Activated CD4-positive, alpha-beta T cell treated with anti-CD3 and anti-CD28 coated beads, Interleukin-2, amount 10 ng/mL, durations not matched to agents 24 days and 14 days (primary cell): ENCODE data around the gene TEX29. TPM values are rescaled to one million over a fixed set of nuclear protein-coding genes. Genes with fewer than 3 reads are reported as not detected.

Experiments used
- DNase-seq: peaks from one replicate; pipeline ENCODE4 v3.0.0; 2022
- H3K27ac Mint-ChIP-seq: one replicate; pipeline ENCODE4 v1.8.0; 2022; ENCODE audit warnings: mild to moderate bottlenecking, mixed read lengths
- H3K27me3 Mint-ChIP-seq: one replicate; pipeline ENCODE4 v1.8.0; 2022; ENCODE audit warnings: mixed read lengths
- H3K36me3 Mint-ChIP-seq: one replicate; pipeline ENCODE4 v1.8.0; 2022; ENCODE audit warnings: low read depth, mild to moderate bottlenecking, mixed read lengths
- H3K4me1 Mint-ChIP-seq: one replicate; pipeline ENCODE4 v1.8.0; 2021; ENCODE audit warnings: mixed read lengths
- H3K4me3 Mint-ChIP-seq: one replicate; pipeline ENCODE4 v1.8.0; 2022; ENCODE audit warnings: mild to moderate bottlenecking, moderate library complexity, mixed read lengths
- H3K9me3 Mint-ChIP-seq: one replicate; pipeline ENCODE4 v1.8.0; 2021; ENCODE audit warnings: mixed read lengths
- intact Hi-C: fragments of 100-400 bp; cut with micrococcal nuclease; formaldehyde crosslinking; loops from one replicate; pipeline ENCODE4 v1.15.1; 2023
- total RNA-seq: library from RNA; stranded (reverse); gene quantifications from 2 replicates; pipeline ENCODE4 v1.2.3, GENCODE V29; 2022

Gene TEX29
- total RNA-seq, 1 donor from 2014 or later: 0.51 TPM

DNA sequence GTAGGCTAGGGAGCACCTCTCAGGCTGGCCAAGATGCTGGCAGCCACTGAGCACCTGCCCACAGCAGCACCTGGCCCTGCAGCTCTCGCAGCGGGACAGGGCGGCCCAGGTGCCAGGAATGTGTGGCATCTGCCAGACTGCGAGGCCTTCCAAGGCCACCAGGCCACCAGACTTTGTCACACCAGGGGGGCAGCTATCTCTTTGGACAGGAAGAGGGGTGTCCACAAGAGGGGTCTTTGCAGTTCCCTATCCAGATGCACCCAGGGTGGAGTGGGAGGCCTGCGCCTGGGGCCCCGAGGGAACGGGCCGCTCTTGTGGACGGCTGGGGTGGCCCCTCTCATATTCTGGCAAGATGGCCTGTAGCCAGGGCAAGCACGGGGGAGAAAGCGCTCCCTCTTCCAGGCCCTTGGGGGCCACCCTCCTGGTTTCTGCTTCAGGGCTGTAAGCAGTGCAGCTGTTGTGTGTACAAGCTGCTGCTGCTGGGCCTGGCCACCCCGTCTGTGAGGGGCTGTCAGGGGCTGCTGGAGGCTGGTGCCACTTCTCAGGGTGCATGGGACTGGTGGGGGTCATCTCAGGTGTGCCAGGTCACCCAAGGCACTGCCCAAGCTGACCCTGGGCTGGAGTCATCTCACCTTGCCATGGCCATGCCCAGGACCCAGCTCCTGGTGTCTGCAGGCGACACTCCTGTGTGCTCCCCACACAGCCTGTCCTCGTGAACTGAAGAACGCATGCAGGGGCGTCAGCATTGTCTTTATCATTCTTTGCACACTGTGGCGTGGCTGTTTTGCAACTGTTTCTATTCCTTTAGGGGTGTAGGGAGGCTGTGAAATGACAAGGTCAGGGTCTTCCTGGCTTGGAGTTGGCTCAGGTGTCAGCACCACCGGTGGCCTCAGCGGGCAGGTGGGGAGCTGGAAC, 1.8 kb downstream of the TEX29 start:
- intact Hi-C loops: no loop called here
- Mint-ChIP-seq H3K36me3 (no peaks in the 10 kb centered on the region), H3K9me3 (no peaks in the 10 kb centered on the region), H3K4me3 (no peak overlapping the region), H3K4me1 (peaks cover 3% of the 10 kb centered on the region), H3K27ac (no peak overlapping the region), H3K27me3 (no peaks in the 10 kb centered on the region)
- no peak for DNase-seq

- no peak overlapping the region for H3K4me3 Mint-ChIP-seq
Measured at GRCh38 chr13:111322916-111323331, 2.5 kb downstream of the TEX29 start.

GRCh38 chr13:111323549-111323948, 3.1 kb downstream of the TEX29 start:
- DNase-seq: no peak
- no peaks in the 10 kb centered on the region for H3K27me3 Mint-ChIP-seq
- H3K4me1 Mint-ChIP-seq: peaks cover 3% of the 10 kb centered on the region
- peak overlapping the region; percentile 37 for H3K4me3 Mint-ChIP-seq
- intact Hi-C loops: no loop called here
- no peaks in the 10 kb centered on the region for H3K9me3 Mint-ChIP-seq
- no peaks in the 10 kb centered on the region for H3K36me3 Mint-ChIP-seq
- no peak overlapping the region for H3K27ac Mint-ChIP-seq

More at GRCh38 chr13:111322916-111323331, 2.5 kb downstream of the TEX29 start:
- intact Hi-C loops: no loop called here
- H3K4me1 Mint-ChIP-seq: peaks cover 3% of the 10 kb centered on the region
- no peak overlapping the region for H3K27ac Mint-ChIP-seq
- H3K27me3 Mint-ChIP-seq: no peaks in the 10 kb centered on the region
- no peaks in the 10 kb centered on the region for H3K36me3 Mint-ChIP-seq
- no peaks in the 10 kb centered on the region for H3K9me3 Mint-ChIP-seq
- no peak for DNase-seq

DNA sequence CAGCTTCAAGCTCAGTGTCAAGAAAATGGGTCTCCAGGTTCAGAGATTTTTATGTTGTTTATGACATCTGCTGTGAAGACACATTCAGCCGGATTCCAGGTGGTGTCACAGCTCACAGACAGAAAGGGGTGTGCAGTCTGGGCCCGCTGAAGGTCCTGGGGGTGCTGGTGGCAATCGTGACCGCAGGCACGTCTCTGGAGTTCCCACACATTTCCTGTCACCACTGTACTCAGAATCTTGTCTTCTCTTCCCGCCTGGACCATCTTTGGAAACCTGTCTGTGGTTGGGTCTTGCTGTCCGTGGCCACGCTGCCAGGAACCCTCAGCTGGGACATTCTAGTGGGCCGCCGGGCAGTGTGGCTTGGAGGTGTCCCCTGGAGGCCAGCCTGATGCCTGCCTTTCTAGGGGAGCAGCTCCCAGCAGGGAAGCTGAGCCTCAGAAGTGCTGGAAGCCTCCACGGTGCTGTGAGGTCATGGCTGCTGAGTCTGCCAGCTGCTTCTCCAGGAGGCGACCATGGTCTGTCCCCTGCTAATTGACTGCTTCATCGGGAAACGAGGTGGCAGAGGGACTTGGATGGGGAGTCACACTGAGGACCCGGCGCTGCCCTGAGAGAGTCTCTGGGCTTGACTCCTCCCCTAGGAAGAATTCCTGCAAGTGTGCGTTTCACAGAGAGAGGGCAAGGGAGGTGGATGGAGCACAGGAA, 3.7 kb downstream of the TEX29 start:
- H3K27ac Mint-ChIP-seq: no peak overlapping the region
- intact Hi-C loops: no loop called here

DNA sequence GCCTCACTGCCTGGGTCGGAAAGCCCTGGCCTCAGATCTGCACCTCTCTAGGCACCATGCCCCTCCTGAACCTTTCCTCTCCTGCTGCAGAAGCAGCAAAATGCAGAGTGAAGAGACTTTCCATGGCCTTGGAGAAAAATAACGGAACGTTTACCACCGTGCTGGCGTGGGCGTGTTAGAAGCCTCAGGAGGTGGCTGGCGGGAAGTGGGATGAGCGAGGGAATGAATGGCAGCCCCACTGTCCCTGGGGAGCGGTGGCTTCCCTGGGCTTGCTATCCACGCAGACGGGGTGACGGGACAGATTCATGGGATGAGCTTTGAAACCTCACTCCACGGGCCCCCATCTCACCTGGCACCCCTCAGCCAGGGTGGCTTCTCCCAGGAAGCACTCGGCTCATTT, 4.3 kb downstream of the TEX29 start:
- no peak for DNase-seq
- no peak overlapping the region for H3K4me3 Mint-ChIP-seq
- intact Hi-C loops: no loop called here
- H3K27ac Mint-ChIP-seq: no peak overlapping the region
- no peaks in the 10 kb centered on the region for H3K9me3 Mint-ChIP-seq
- H3K36me3 Mint-ChIP-seq: no peaks in the 10 kb centered on the region
- peaks cover 3% of the 10 kb centered on the region for H3K4me1 Mint-ChIP-seq
- no peaks in the 10 kb centered on the region for H3K27me3 Mint-ChIP-seq

More for the DNA sequence above, 3.7 kb downstream of the TEX29 start:
- Mint-ChIP-seq H3K36me3 (no peaks in the 10 kb centered on the region), H3K4me3 (peak overlapping the region; percentile 37), H3K9me3 (no peaks in the 10 kb centered on the region), H3K4me1 (peaks cover 3% of the 10 kb centered on the region), H3K27me3 (no peaks in the 10 kb centered on the region)
- DNase-seq: no peak

- H3K9me3 Mint-ChIP-seq: no peaks in the 10 kb centered on the region
- H3K27me3 Mint-ChIP-seq: no peaks in the 10 kb centered on the region
- H3K36me3 Mint-ChIP-seq: no peaks in the 10 kb centered on the region
- no peak overlapping the region for H3K4me3 Mint-ChIP-seq
- peaks cover 3% of the 10 kb centered on the region for H3K4me1 Mint-ChIP-seq
- no peak overlapping the region for H3K27ac Mint-ChIP-seq
- DNase-seq: no peak
- intact Hi-C loops: no loop called here
Measured at GRCh38 chr13:111325146-111325890, 4.9 kb downstream of the TEX29 start.

DNA sequence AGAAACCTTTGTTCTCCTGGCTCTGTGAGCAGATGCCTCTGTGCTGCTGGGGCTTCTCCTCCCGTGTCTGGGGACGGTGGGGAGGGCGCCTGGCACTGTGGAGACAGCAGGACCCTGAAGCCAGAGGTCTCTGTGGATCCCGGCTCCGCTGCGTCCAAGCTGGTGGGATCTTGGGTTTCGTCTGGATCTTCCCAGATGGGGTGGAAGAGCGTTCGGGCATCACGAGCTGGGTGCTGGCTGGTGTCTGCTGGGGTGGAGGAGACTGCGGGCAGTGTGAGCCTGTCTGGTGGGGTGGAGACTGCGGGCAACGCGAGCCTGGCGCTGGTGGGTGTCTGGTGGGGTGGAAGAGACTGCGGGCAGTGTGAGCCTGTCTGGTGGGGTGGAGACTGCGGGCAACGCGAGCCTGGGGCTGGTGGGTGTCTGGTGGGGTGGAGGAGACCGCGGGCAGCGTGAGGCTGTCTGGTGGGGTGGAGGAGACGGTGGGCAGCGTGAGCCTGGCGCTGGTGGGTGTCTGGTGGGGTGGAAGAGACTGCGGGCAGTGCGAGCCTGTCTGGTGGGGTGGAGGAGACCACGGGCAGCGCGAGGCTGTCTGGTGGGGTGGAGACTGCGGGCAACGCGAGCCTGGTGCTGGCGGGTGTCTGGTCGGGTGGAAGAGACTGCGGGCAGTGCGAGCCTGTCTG, 5.6 kb downstream of the TEX29 start:
- intact Hi-C loops: no loop called here
- Mint-ChIP-seq H3K27me3 (no peaks in the 10 kb centered on the region), H3K9me3 (no peaks in the 10 kb centered on the region), H3K4me3 (no peak overlapping the region), H3K27ac (no peak overlapping the region), H3K4me1 (peaks cover 3% of the 10 kb centered on the region), H3K36me3 (no peaks in the 10 kb centered on the region)
- DNase-seq: no peak

DNA sequence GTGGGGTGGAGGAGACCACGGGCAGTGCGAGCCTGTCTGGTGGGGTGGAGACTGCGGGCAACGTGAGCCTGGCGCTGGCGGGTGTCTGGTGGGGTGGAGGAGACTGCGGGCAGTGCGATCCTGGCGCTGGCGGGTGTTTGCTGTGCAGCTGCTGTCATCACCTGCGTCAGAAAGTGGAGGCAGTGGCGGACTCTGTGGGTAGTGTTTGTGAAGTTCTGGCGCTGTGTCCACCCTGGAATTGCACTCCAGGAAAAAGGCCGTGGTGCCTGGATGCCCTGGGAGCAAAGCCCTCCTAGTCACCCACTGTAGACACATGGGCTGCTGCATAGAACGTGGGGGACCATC, 6.2 kb downstream of the TEX29 start:
- intact Hi-C loops: no loop called here
- no peaks in the 10 kb centered on the region for H3K36me3 Mint-ChIP-seq
- H3K4me1 Mint-ChIP-seq: peaks cover 3% of the 10 kb centered on the region
- no peak overlapping the region for H3K27ac Mint-ChIP-seq
- H3K9me3 Mint-ChIP-seq: no peaks in the 10 kb centered on the region
- no peaks in the 10 kb centered on the region for H3K27me3 Mint-ChIP-seq
- DNase-seq: no peak
- H3K4me3 Mint-ChIP-seq: no peak overlapping the region

DNA sequence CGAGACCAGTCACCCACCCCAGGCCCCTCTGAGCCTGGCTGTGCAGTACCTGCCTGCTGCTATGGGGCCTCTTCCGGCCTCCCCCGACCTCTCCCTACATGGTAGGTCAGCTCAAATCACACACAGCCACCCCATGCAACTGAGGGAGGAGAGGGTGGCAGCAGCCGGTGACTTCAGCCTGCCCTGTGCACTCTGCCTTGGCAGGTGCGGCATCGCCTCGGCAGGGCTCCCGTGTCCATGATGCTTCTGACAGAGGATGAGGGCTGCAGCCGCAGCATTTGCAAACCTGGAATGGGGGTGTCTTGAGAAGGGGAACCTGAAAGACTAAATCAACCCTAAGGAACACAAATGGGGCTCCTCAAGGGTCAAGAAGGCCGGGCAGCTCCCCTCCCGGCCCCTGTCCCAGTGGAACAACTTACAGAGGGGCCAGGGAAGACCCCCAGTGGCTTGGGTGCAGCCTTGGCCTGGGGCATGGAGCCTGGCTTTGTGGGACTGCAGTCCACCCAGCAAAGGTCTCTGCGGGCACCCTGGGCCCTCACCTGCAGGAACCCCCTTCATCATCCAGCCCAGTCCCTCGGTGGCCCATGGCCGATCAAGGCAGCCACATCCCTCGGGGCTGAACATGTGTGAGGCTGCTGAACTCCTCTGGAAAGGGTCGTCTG, 6.7 kb downstream of the TEX29 start:
- peaks cover 3% of the 10 kb centered on the region for H3K4me1 Mint-ChIP-seq
- H3K36me3 Mint-ChIP-seq: no peaks in the 10 kb centered on the region
- peaks cover 2% of the 10 kb centered on the region for H3K27me3 Mint-ChIP-seq
- H3K4me3 Mint-ChIP-seq: no peak overlapping the region
- no peak overlapping the region for H3K27ac Mint-ChIP-seq
- intact Hi-C loops: no loop called here
- DNase-seq: no peak
- H3K9me3 Mint-ChIP-seq: no peaks in the 10 kb centered on the region

GRCh38 chr13:111327730-111328573, 7.5 kb downstream of the TEX29 start:
- Mint-ChIP-seq H3K27me3 (peaks cover 2% of the 10 kb centered on the region), H3K9me3 (no peaks in the 10 kb centered on the region), H3K27ac (no peak overlapping the region), H3K36me3 (no peaks in the 10 kb centered on the region), H3K4me3 (no peak overlapping the region), H3K4me1 (peaks cover 3% of the 10 kb centered on the region)
- DNase-seq: no peak
- intact Hi-C loops: no loop called here

- no peaks in the 10 kb centered on the region for H3K9me3 Mint-ChIP-seq
Measured at GRCh38 chr13:111328574-111329410, 8.3 kb downstream of the TEX29 start.

DNA sequence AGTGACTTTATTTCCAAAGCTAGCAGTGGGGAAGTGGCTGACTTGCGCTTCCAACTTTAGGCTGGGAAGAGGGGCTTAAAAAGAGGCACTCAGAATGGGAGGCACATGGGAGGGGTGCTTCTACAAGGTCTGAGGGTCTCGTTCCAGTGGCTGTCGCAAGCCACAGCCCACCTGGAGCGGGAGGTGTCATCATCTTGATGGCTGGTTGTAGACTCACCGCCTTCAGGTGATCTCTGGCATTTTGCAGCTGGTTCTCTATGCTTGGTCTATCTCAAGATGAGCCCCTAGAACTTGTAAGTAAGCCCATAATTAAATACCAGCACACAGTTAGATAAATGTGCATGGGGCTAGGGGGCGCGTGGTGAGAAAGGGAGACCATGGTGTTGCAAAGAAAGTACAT, 9.2 kb downstream of the TEX29 start:
- Mint-ChIP-seq H3K36me3 (no peaks in the 10 kb centered on the region), H3K4me1 (no peaks in the 10 kb centered on the region), H3K27me3 (peaks cover 2% of the 10 kb centered on the region), H3K27ac (no peak overlapping the region), H3K4me3 (no peak overlapping the region), H3K9me3 (no peaks in the 10 kb centered on the region)
- DNase-seq: no peak
- intact Hi-C loops: no loop called here

More at GRCh38 chr13:111328574-111329410, 8.3 kb downstream of the TEX29 start:
- Mint-ChIP-seq H3K27me3 (peaks cover 2% of the 10 kb centered on the region), H3K4me3 (no peak overlapping the region), H3K27ac (no peak overlapping the region), H3K36me3 (no peaks in the 10 kb centered on the region), H3K4me1 (peaks cover 2% of the 10 kb centered on the region)
- intact Hi-C loops: no loop called here
- DNase-seq: peak; percentile 46
